Measurements from ENCODE around the gene MCUB. TPM values are rescaled to one million over a fixed set of nuclear protein-coding genes. Genes with fewer than 3 reads are reported as not detected.

The MCUB gene
- polyA plus RNA-seq, 3 donors, result 2.2 to 20.9 (median 17.6) TPM

DNA sequence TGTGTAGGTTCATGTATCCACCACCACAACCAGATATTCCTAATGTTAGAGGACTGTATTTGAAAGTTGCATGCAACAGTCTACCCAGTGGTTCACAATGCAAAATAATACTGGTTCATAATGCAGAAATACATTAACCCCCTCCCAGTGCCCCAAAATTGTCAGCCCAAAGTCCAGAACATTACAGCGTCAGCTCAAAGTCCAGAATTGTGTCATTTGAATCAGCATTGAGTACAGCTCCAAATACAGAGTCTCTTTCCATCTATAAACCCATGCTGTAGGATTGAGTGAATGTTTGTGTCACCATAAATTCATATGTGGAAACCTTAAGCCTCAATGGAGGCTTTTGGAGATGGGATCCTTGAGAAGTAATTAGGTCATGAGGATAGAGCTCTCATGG is 54.0 kb downstream of the MCUB start:
- H3K27ac ChIP-seq (ENCODE audit: low read depth, low read length), result no peak overlapping the region
- 97 to 100% (median 100%) methylated on average over 1 of the region's 1 CpG for WGBS, 3 donors

DNA sequence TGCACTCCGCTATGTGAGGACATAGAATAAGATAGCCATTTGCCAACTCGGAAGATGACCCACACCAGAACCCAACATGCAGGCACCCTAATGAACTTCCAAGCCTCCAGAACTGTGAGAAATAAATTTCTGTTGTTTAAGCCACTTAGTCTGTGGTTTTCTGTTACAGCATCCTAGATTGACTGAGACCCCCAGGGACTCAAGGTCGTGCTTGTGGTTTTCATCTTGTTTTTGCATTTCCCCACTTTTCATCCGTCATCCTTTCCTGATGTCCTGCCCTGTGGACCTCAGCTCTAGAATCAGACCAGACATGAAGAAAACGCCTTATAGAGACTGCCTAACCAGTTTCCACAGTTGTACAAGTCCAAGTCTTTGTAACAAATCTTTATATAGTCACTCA is 54.4 kb downstream of the MCUB start:
- 73 to 80% (median 75%) methylated on average over 5 of the region's 5 CpGs for WGBS, 3 donors
- no peak overlapping the region for H3K27ac ChIP-seq (ENCODE audit: low read depth, low read length)

DNA sequence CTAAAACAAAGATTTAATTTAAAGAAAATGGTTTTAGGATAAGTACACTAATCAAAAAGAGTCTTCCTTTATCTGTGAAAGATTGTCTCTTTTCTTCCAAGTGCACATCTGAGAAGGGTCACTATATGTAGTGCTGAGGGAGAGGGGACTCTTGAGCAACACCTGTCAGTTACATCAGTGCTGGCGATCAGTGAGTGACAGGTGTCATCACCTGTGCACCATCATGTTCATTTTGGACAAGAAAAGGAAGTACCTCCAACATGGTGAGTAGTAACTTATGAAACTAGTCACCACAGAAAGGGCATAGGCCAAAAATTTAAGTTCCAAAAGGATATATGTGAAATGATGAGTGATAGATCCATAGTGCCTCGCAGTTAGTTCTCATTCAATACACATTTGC is 55.7 kb downstream of the MCUB start:
- WGBS, 3 donors, result 84 to 93% (median 88%) methylated on average over 2 of the region's 2 CpGs
- no peak overlapping the region for H3K27ac ChIP-seq (ENCODE audit: low read depth, low read length)

DNA sequence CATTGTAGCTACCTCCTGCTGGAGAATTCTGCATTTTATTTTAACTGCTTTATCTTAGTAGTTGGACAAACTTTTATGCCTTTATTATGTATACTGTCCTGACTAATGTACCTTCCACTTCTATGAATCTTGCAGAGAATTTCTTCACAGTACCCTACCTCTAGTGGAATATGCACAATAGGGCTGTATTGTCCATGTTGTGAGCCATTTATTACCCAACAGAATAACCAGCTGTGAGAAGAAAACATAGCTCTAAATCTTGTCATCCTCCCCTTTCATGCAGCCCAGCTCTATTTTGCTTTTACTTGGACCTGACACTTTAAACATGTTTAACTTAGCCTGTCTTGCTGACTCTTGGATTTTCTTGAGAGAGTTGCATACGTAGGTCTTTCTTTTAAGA is 56.2 kb downstream of the MCUB start:
- WGBS, 3 donors, result 81 to 88% (median 85%) methylated on average over 1 of the region's 1 CpG
- no peak overlapping the region for H3K27ac ChIP-seq (ENCODE audit: low read depth, low read length)

DNA sequence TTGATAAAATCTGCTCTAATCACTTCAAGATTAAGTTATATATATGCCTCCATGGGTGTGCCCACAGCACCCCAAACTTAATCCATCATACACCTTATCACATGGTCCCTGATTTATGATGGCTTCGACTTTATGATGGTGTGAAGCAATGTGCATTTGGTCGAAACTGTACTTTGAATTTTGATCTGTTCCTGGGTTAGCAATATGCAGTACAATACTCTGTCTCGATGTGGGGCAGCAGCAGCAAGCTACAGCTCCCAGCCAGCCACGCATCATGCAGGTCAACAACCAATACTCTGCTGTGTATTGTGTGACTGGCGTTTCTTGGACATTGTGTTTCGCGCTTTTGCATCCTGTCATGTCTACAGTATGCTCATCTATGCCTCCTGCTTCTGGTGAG is 62.6 kb downstream of the MCUB start:
- H3K27ac ChIP-seq (ENCODE audit: low read depth, low read length), result no peak overlapping the region
- 86 to 94% (median 90%) methylated on average over 7 of the region's 7 CpGs for WGBS, 3 donors

DNA sequence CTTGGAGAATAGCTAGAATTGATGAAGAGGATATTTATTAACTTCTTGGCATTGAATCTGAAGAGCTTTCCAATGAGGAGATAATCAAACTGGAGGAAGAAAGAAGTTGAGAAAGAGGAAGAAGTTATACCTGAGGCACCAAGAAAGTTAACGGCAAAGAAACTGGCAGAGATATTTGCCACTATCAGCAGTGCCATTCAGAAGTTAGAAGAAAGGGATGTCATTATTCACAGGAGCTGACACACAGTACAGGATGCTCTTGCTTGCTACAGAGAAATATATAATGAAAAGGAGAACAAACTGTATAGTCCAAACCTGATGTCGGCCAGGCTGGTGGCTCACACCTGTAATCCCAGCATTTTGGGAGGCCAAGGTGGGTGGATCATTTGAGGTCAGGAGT is 64.5 kb downstream of the MCUB start:
- WGBS, 3 donors, result 66 to 95% (median 71%) methylated on average over 2 of the region's 2 CpGs
- H3K27ac ChIP-seq (ENCODE audit: low read depth, low read length), result no peak overlapping the region

DNA sequence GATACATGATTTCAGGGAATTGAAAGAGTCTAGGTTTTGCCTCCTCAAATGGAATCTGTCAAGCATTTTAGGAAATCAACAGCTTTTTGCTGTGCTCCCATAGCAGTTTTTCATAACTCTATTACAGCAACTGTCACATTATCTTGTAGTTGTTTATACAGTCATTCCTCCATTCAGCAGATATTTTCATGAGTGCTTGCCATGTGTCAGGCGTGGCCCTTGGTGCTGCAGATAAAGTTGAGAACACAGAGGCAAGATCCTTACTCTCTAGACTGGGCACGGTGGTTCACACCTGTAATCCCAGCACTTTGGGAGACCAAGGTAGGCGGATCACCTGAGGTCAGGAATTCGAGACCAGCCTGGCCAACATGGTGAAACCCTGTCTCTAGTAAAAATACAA is 67.3 kb downstream of the MCUB start:
- 88 to 93% (median 90%) methylated on average over 4 of the region's 4 CpGs for WGBS, 3 donors
- no peak overlapping the region for H3K27ac ChIP-seq (ENCODE audit: low read depth, low read length)

DNA sequence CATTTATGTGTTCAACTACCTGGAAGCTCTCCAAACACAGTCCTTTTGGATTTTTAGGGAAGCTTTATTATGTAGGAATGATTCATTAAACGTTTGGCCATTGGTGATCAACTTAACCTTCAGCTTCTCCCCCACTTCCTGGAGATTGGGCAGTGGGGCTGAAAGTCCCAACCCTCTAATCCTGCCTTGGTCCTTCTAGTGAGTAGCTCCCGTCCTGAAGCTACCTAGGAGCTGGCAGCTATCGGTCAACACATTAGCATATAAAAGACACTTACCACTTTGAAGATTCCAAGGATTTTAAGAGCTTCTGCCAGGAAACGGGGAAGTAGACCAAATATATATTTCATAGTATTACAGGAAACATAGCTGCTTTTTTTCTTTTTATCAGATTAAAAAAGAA is 69.7 kb downstream of the MCUB start:
- 64 to 68% (median 67%) methylated on average over 4 of the region's 4 CpGs for WGBS, 3 donors
- H3K27ac ChIP-seq (ENCODE audit: low read depth, low read length), result no peak overlapping the region

DNA sequence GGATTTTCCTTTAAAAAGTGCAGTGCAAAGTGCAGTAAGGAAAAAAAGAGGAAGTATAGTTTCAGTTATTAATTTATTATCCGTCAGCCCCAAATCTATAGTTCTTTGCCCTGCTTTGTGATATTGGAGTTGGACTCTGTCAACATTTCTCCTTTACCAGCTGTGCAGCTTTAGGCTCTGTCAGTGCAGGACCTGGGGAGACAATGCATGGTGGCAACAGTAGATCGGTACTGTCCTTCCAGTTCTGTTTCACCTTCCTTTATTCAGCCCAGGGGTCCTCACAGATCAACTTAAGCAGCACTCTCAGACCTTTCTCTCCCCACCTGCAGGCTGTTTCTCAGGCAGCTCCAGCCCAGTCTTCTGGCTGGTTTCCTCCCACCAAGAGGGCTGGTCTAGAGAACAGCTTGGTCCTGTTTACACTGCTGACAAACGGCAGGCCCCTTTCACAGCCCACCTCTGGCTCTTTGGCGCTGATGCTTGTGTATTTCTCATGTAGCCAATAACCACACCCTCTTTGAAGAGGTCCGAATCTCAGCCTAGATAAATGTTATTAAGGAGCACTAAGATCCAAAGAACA is 71.6 kb downstream of the MCUB start:
- H3K27ac ChIP-seq (ENCODE audit: low read depth, low read length), result no peak overlapping the region
- WGBS, 3 donors, result 19 to 36% (median 24%) methylated on average over 5 of the region's 5 CpGs

DNA sequence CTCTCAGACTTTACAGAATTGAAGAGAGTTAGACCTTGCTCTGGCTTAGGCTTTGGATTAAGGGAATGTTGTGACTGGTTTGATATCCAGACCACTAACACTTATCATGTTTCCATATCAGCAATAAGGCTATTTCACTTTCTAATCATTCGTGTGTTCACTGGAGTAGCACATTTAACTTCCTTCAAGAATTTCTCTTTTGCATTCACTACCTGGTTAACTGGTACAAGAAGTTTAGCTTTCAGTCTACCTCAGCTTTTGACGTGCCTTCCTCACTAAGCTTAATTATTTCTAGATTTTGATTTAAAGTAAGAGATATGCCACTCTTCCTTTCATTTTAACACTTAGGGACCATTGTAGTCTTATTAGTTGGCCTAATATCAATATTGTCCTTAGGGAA is 80.6 kb downstream of the MCUB start:
- WGBS, 3 donors, result 78 to 87% (median 86%) methylated on average over 2 of the region's 2 CpGs

DNA sequence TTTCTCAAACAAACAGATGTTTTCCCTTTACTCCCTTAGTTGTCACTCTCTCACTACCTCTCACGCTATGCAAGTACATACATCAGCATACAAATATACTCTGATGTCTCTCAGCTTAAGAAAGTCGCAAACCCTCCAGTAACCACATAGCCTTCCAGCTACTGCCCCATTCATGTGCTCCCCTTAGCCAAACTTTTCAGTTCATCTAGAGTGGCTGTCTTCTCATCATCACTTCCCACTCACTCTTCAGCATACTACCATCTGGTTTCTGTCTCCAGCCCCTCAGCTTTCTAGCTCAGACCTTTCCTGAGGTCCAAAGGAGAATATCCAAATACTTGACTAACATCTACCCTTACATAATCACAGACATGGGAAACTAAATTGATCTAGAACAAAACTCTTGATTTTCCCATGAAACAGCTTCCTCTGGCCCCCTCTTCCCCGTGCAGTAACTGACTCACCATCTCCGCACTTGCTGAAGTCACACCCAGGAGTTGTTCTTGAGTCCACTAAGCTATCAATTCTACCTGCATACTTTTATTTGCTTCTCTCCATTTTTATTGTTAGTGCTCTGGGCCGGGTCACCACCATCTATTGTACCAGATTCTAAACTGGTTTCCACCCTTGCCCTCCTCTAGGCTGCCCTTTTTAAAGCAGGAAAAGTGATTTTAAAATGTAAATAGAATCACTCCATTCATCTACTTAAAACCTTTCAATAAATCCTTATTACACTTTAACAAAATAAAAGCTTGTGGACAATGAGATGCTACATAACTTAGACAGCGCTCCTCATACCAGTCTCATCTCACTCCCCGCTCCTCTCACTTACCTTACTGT is 86.0 kb downstream of the MCUB start:
- WGBS, 3 donors, result 82 to 87% (median 87%) methylated on average over 7 of the region's 7 CpGs
- H3K27ac ChIP-seq (ENCODE audit: low read depth, low read length), result no peak overlapping the region

More for the DNA sequence above, 80.6 kb downstream of the MCUB start:
- H3K27ac ChIP-seq (ENCODE audit: low read depth, low read length), result no peak overlapping the region

DNA sequence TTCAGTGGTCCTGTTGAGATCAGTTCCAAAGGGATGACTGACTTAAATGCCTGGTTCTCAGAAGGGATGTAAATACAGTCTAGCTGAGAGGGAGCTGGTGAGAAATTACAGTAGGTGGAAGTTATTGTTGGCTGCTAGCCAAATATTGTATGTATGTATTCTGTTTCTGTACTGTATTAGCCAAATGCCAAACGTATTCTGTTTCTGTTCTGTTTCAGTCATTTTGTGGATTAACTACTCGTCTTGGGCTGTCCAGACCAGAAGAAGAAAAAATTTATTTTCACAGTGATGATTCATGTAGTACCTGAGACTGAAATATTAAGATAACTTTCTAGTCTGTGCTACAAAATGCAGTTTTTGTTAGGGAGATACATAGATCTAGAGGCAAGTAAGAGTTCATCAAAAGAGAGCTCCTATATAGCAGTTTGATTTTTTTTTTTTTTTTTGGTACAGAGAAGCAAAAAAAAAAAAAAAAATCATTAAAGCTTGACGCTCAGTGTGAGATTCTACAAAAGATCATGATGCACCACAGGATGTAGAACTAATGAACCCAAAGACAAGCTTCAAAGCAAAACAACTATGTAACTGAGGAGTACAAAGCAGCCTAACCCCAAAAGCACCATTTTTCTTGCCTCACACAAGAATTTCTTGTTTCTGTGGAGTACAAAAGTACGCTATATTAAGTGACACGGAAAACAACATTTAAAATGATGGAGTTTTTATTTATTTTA is 88.4 kb downstream of the MCUB start:
- no peak overlapping the region for H3K27ac ChIP-seq (ENCODE audit: low read depth, low read length)
- 65 to 71% (median 69%) methylated on average over 5 of the region's 5 CpGs for WGBS, 3 donors

DNA sequence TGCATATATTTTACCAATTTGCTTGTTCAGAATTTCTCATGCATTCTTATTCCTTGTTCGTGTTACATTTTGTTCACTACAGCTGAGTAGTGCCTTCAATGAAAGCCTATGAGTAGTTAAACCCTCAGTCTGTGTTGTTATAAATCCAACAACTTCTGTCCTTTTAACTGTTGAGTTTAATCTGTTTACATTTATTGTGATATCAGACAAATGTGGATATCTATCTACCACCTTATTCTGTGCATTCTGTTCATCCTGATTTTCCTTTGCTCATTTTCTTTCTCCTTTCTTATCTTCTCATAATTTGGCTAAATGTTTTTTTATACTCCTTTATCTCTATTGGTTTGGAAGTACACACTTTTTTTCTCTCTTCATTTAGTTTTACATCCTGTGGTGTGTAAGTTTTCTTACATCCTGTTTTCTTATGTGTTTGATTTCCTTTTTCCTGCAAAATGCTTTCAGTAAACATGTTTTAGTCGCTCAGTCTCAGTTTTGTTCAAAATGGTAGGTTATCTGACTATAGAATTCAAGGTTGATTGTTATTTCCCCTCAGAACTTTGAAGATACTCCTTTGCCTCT is 89.0 kb downstream of the MCUB start:
- 79 to 83% (median 80%) methylated on average over 2 of the region's 2 CpGs for WGBS, 3 donors
- no peak overlapping the region for H3K27ac ChIP-seq (ENCODE audit: low read depth, low read length)

DNA sequence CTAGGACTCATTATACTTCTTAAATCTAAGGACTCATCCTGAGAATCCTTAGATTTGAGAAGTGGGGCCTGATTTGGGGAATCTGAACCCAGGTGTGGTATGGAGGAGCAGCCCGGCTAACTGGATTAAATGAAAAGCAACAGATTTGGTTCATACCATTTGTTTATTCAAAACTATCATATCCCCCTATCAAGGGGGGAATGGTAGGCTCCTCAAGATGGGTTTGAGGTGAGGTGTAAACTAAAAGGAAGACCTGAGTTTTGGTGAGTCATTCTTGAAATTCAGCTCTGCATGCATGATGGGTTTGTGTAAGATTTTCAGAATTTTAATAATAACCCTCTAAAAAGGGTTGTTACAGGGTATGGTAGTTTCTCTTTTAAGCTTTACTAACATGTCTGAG is 89.8 kb downstream of the MCUB start:
- no peak overlapping the region for H3K27ac ChIP-seq (ENCODE audit: low read depth, low read length)
- WGBS, 3 donors, result 90 to 94% (median 92%) methylated on average over 1 of the region's 1 CpG

DNA sequence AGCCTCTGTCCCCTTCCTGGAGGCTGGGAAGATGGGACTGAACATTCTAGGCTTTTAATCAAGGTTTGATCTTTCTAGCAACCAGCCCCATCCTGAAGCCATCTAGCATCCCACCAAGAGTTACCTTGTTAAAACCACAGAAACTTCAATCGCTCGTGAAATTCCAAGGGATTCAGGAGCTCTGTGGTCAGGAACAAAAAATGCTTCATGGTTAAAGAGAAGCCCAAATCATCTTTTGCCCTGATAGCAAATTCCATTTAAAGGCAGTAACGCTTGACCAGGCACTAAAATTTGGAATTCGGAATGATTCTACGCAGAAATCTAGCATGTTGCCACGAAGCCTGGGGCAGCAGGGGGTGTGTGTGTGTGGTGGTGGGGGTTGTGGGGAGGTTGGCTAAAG is 95.3 kb downstream of the MCUB start:
- 73 to 80% (median 76%) methylated on average over 6 of the region's 6 CpGs for WGBS, 3 donors
- H3K27ac ChIP-seq (ENCODE audit: low read depth, low read length), result no peak overlapping the region

DNA sequence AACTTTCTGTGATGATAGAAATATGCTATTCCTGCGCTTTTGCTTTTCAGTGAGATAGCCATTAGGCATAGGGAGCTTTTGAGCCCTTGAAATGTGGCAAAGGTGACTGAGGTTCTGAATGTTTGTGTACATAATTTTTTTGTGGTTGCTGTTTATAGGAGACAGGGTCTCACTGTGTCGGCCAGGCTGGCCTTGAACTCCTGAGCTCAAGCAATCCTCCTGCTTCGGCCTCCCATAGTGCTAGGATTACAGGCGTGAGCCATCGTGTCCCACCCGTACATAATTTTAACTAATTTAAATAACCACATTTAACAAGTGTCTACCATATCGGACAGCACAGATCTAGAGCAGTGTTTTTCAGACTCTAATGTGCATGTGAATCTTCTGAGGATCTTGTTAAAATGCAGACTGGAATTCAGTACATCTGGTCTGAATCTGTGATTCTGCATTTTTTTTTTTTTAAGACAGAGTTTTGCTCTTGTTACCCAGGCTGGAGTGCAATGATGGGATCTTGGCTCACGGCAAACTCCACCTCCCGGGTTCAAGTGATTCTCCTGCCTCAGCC is 97.9 kb downstream of the MCUB start:
- no peak overlapping the region for H3K27ac ChIP-seq (ENCODE audit: low read depth, low read length)
- 91 to 98% (median 94%) methylated on average over 9 of the region's 9 CpGs for WGBS, 3 donors

DNA sequence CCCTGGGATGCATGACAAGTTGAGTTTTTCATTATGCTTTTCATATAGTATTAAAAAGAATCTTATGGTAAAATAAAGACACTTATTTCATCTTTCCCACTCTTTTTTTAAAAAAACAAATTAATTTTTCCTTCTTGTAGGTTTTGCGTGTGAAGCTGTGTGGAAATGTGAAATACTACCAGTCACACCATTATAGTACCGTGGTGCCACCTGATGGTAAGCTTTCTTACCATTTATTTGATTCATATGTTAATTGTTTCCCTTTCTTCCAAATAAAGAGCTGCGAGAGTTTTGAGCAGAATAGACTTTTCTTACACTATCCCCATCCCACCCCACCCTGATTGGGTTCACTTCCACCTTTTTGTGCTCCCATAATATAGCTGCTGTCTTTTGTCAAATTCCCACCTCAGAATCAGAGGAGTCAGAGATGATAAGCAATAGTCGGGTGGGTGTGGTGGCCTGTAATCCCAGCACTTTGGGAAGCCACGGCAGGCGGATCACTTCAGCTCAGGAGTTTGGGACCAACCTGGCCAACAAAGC is 98.9 kb downstream of the MCUB start:
- H3K27ac ChIP-seq (ENCODE audit: low read depth, low read length), result no peak overlapping the region
- 81 to 88% (median 82%) methylated on average over 6 of the region's 6 CpGs for WGBS, 3 donors

DNA sequence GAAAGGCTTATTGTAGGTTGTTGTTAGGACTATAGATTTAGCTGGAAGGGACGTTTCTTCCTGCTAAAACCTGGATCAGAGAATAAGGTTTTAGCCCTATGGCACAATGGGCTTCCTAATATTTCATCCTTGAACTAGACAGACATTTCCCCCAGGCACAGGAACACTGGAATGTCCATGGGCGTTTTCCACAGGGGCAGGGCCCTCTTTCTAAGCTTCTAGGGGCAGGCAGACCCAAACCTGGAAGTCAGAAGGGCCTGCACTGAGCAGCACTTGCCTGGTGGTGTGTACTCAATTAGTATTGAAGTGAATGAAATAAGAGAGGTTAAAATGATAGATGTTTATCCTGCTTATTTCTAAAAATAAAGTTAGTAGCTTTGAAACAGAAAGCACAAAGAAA is 102.1 kb downstream of the MCUB start:
- no peak overlapping the region for H3K27ac ChIP-seq (ENCODE audit: low read depth, low read length)
- 73 to 77% (median 74%) methylated on average over 2 of the region's 2 CpGs for WGBS, 3 donors

DNA sequence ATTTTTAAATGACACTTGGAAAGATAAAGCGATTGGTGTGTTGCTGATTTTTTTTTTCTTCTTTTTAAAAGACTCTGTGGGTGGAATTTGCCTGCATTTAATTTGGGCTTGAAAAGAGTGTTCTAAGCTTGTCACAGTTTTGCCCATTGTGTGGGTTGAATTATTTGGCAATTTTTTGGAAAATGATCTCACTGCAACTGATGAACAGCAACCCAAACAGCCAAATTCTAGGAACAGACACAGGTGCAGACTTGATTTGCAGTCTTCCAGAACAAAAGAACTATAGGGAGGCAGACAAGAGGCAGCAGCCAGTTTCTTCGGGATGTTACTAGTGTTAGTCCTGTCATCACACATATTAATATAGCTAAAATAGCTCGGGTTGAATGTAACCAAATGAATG is 102.7 kb downstream of the MCUB start:
- WGBS, 3 donors, result 65 to 81% (median 80%) methylated on average over 3 of the region's 3 CpGs
- no peak overlapping the region for H3K27ac ChIP-seq (ENCODE audit: low read depth, low read length)
